KMS-11 (cell line): ENCODE data around the gene MIEN1.
A peak's percentile ranks its signal among the peaks of the same experiment; 100 is the strongest.
"Not testable (repeated sequence)": the region's sequence is repeated elsewhere in the genome, so short reads cannot be mapped to it uniquely, and the experiment has no call there.

Experiments used
- H2AFZ ChIP-seq: fragments of 200-600 bp; sonication (generic); 2 replicates; pipeline ENCODE4 v1.6.1; 2016; ENCODE audit warnings: antibody characterized with exemption, mixed run types, low read depth
- H3K27ac ChIP-seq: fragments of 200-600 bp; sonication (generic); 2 replicates; pipeline ENCODE4 v1.6.1; 2016; ENCODE audit warnings: mild to moderate bottlenecking, mixed run types
- H3K27me3 ChIP-seq: fragments of 200-600 bp; sonication (generic); 2 replicates; pipeline ENCODE4 v1.6.1; 2017; ENCODE audit warnings: mild to moderate bottlenecking, low read depth, mixed run types, moderate library complexity; ENCODE audit not compliant: insufficient read depth
- H3K36me3 ChIP-seq: fragments of 200-600 bp; sonication (generic); 2 replicates; pipeline ENCODE4 v1.6.1; 2017; ENCODE audit warnings: mild to moderate bottlenecking, mixed run types; ENCODE audit not compliant: insufficient read depth
- H3K4me1 ChIP-seq: fragments of 200-600 bp; sonication (generic); 2 replicates; pipeline ENCODE4 v1.6.1; 2016; ENCODE audit warnings: mild to moderate bottlenecking, low read depth, mixed run types; ENCODE audit not compliant: poor library complexity, severe bottlenecking
- H3K4me2 ChIP-seq: fragments of 200-600 bp; sonication (generic); 2 replicates; pipeline ENCODE4 v1.7.0; 2016; ENCODE audit warnings: mild to moderate bottlenecking, mixed run types
- H3K4me3 ChIP-seq: fragments of 200-600 bp; sonication (generic); IDR thresholded peaks from 2 replicates; pipeline ENCODE4 v1.6.1; 2017; ENCODE audit warnings: low read depth, low read length, mixed read lengths; ENCODE audit not compliant: insufficient read depth
- H3K79me2 ChIP-seq: fragments of 200-600 bp; sonication (generic); 2 replicates; pipeline ENCODE4 v1.6.1; 2016; ENCODE audit warnings: low read depth, mixed run types; ENCODE audit not compliant: insufficient read depth
- H3K9ac ChIP-seq: fragments of 200-600 bp; sonication (generic); 2 replicates; pipeline ENCODE4 v1.6.1; 2016; ENCODE audit warnings: mild to moderate bottlenecking, mixed run types
- H4K20me1 ChIP-seq: fragments of 200-600 bp; sonication (generic); 2 replicates; pipeline ENCODE4 v1.6.1; 2016; ENCODE audit warnings: mild to moderate bottlenecking, mixed run types; ENCODE audit not compliant: insufficient read depth
- CTCF ChIP-seq: fragments of 200-600 bp; sonication (generic); conservative IDR thresholded peaks from 2 replicates; pipeline ENCODE4 v1.6.1; 2017; ENCODE audit warnings: low read depth, mild to moderate bottlenecking, antibody characterized with exemption, low read length, moderate library complexity, mixed read lengths

The MIEN1 gene

GRCh38 chr17:39701784-39702422 lies 28.4 kb downstream of the MIEN1 start:
- Histone ChIP-seq H4K20me1 (no peaks in the 10 kb centered on the region), H2AFZ (no peak overlapping the region), H3K4me1 (peaks cover 50% of the 10 kb centered on the region), H3K9ac (no peak overlapping the region), H3K27me3 (no peaks in the 10 kb centered on the region), H3K27ac (peak overlapping the region; percentile 89; the same call in 1 of the 2 replicates), H3K36me3 (no peaks in the 10 kb centered on the region), H3K4me2 (no peak overlapping the region), H3K79me2 (no peaks in the 10 kb centered on the region), H3K4me3 (no peak overlapping the region)
- no peak for TF ChIP-seq CTCF

DNA sequence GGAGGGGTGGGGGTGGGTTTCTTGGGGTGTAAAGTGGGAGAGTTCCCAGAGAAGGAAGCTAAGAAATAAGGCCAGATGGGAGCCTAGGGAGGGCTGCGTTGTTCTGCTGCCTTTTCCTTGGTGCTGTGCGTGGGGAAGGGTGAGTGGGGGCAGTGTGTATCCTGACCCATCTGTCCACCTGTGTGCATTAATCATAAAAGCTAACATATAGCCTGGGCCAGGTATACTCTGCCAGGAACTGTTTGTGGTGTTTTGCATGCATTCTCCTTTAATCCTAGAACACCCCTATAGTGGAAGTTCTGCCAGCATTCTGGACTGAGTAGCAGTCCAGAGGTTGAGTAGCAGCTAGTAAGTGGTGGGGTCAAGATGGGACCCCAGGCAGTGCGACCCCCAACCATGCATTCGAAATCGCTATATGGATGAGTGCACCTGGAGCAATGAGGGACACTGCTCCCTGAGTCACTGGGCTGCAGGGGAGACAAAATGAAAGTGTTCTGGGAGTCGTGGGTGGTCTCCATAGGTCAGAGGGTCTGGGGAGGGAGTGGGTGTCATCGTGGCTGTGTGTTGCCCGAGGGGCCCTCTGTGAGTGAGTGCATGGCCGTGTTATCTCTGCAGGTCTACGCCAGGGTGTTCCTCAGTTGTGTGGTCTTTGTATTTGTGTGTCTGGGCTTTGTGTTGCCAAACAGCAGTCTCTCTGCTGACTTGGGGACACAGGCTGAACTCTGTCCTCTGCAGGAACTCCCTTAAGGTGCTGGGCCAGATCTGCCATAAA lies 29.1 kb downstream of the MIEN1 start:
- Histone ChIP-seq H3K79me2 (no peaks in the 10 kb centered on the region), H3K4me3 (no peak overlapping the region), H3K27me3 (no peaks in the 10 kb centered on the region), H3K4me1 (peaks cover 46% of the 10 kb centered on the region), H3K9ac (no peak overlapping the region), H3K4me2 (no peak overlapping the region), H3K36me3 (no peaks in the 10 kb centered on the region), H3K27ac (no peak overlapping the region), H4K20me1 (no peaks in the 10 kb centered on the region), H2AFZ (no peak overlapping the region)
- TF ChIP-seq CTCF, result no peak

DNA sequence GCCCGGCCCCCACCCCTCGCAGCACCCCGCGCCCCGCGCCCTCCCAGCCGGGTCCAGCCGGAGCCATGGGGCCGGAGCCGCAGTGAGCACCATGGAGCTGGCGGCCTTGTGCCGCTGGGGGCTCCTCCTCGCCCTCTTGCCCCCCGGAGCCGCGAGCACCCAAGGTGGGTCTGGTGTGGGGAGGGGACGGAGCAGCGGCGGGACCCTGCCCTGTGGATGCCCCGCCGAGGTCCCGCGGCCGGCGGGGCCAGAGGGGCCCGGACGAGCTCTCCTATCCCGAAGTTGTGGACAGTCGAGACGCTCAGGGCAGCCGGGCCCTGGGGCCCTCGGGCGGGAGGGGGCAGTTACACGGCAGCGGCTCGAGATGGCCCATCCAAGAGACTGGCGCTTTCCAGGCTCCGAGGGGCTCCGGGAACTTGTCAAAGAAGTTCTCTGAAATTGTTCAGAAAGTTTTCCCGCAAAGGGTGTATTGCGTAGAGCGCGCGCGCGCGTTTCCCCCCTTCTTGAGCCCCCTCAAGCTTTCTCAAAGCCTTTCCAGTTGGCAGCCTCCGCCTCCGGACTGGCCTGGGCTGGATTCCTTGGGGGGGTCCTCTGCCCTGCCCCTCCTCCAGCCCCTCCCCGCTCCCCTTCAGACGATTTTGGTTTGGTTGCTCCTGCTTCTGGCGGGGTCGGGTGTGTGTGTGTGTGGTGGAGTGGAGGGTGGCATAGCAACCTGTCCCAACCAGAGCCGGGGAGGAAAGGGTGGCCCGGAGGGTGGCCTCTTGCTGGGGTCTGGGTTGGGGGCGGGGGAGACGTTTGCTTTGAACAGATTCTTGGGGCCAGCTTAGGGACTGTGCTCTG lies 30.0 kb downstream of the MIEN1 start:
- H3K79me2 ChIP-seq, result no peaks in the 10 kb centered on the region
- no peaks in the 10 kb centered on the region for H3K36me3 ChIP-seq
- no peak for TF ChIP-seq CTCF
- no peaks in the 10 kb centered on the region for H3K27me3 ChIP-seq
- no peak overlapping the region for H3K27ac ChIP-seq
- H3K4me3 ChIP-seq, result no peak overlapping the region
- H3K4me2 ChIP-seq, result no peak overlapping the region
- H4K20me1 ChIP-seq, result no peaks in the 10 kb centered on the region
- H2AFZ ChIP-seq, result no peak overlapping the region
- H3K9ac ChIP-seq, result no peak overlapping the region
- peaks cover 39% of the 10 kb centered on the region for H3K4me1 ChIP-seq

DNA sequence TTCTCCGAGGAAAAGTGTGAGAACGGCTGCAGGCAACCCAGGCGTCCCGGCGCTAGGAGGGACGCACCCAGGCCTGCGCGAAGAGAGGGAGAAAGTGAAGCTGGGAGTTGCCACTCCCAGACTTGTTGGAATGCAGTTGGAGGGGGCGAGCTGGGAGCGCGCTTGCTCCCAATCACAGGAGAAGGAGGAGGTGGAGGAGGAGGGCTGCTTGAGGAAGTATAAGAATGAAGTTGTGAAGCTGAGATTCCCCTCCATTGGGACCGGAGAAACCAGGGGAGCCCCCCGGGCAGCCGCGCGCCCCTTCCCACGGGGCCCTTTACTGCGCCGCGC lies 30.5 kb downstream of the MIEN1 start, which contains the start of gene ERBB2:
Gene ERBB2 (plus strand): TSS at position 247 of the 330 bp plus-strand sequence. CDS start 175 bp downstream, outside the sequence.
- no peak within 1 kb of the TSS for H2AFZ ChIP-seq
- no peaks in the 10 kb centered on the region for H4K20me1 ChIP-seq
- H3K4me3 ChIP-seq, result no peak within 1 kb of the TSS
- H3K9ac ChIP-seq, result no peak within 1 kb of the TSS
- peaks cover 34% of the 10 kb centered on the region for H3K4me1 ChIP-seq
- no peaks in the 10 kb centered on the region for H3K27me3 ChIP-seq
- no peak within 1 kb of the TSS for H3K27ac ChIP-seq
- H3K36me3 ChIP-seq, result no peaks in the 10 kb centered on the region
- no peak for TF ChIP-seq CTCF
- no peaks in the 10 kb centered on the region for H3K79me2 ChIP-seq
- no peak within 1 kb of the TSS for H3K4me2 ChIP-seq

DNA sequence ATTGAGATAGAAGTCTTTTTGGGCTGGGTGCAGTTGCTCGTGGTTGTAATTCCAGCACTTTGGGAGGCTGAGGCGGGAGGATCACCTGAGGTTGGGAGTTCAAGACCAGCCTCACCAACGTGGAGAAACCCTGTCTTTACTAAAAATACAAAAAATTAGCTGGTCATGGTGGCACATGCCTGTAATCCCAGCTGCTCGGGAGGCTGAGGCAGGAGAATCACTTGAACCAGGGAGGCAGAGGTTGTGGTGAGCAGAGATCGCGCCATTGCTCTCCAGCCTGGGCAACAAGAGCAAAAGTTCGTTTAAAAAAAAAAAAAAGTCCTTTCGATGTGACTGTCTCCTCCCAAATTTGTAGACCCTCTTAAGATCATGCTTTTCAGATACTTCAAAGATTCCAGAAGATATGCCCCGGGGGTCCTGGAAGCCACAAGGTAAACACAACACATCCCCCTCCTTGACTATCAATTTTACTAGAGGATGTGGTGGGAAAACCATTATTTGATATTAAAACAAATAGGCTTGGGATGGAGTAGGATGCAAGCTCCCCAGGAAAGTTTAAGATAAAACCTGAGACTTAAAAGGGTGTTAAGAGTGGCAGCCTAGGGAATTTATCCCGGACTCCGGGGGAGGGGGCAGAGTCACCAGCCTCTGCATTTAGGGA lies 31.0 kb downstream of the MIEN1 start:
- not testable (repeated sequence) for H3K79me2 ChIP-seq, H3K4me2 ChIP-seq, H3K27me3 ChIP-seq, H4K20me1 ChIP-seq, H3K9ac ChIP-seq, H3K4me3 ChIP-seq, H2AFZ ChIP-seq, H3K36me3 ChIP-seq, H3K27ac ChIP-seq
- H3K4me1 ChIP-seq, result peaks cover 29% of the 10 kb centered on the region
